H1 (cell line): ENCODE results near the gene COL5A1. TPM values are rescaled to one million over a fixed set of nuclear protein-coding genes. Genes with fewer than 3 reads are reported as not detected.

Experiments used
- CBX8 ChIP-seq: fragments of 300-800, 300-1000 bp; sonication (generic); IDR thresholded peaks from 2 replicates; pipeline ENCODE4 v1.7.1; 2016; ENCODE audit warnings: low read depth, low read length, borderline replicate concordance
- CEBPB ChIP-seq: IDR thresholded peaks from 2 replicates; pipeline ENCODE4 v1.6.1; 2012; ENCODE audit warnings: low read depth, low read length
- JUND ChIP-seq: IDR thresholded peaks from 2 replicates; pipeline ENCODE4 v1.6.1; 2011; ENCODE audit warnings: mild to moderate bottlenecking, improper control_type of control experiment, low read length
- KDM4A ChIP-seq: IDR thresholded peaks from one replicate; pipeline ENCODE4 v1.7.1; 2012; ENCODE audit warnings: low read depth, mild to moderate bottlenecking, moderate library complexity, low read length, inconsistent platforms; ENCODE audit not compliant: severe bottlenecking
- NRF1 ChIP-seq: IDR thresholded peaks from 2 replicates; pipeline ENCODE4 v1.6.1; 2011; ENCODE audit warnings: mild to moderate bottlenecking, low read depth, low read length, improper control_type of control experiment
- RAD21 ChIP-seq, 2 experiments: IDR thresholded peaks in 1 of 2; conservative IDR thresholded peaks in 1 of 2; 2 replicates each; pipeline ENCODE4 v1.6.1; 2011; ENCODE audit warnings: low read depth in 2 of 2, low read length in 2 of 2, improper control_type of control experiment in 1 of 2, inconsistent platforms in 1 of 2, mild to moderate bottlenecking in 1 of 2, moderate library complexity in 1 of 2
- SAP30 ChIP-seq: fragments of 300-600 bp; sonication (generic); IDR thresholded peaks from 2 replicates; pipeline ENCODE4 v1.7.1; 2012; ENCODE audit warnings: low read length, moderate library complexity, mild to moderate bottlenecking, inconsistent platforms; ENCODE audit not compliant: insufficient read depth, insufficient replicate concordance
- SIX5 ChIP-seq: IDR thresholded peaks from 2 replicates; pipeline ENCODE4 v1.6.1; 2011; ENCODE audit warnings: mild to moderate bottlenecking, low read depth, low read length
- TAF7 ChIP-seq: optimal IDR thresholded peaks from 2 replicates; pipeline ENCODE3; 2011; ENCODE audit warnings: low read depth, mild to moderate bottlenecking, inconsistent platforms, low read length, moderate library complexity, borderline replicate concordance
- polyA plus RNA-seq, 7 experiments: library from polyadenylated mRNA; depleted of rRNA in 3 of 7; stranded (reverse) in 5 of 7; unstranded in 2 of 7; fragments of >200 nt in 5 of 7; fragments of 200-250 nt in 2 of 7; gene quantifications; 1 replicate in 5 of 7; 2 replicates in 1 of 7; 4 replicates in 1 of 7; pipeline versions ENCODE4 v1.2.1 to v1.2.3, GENCODE V29; 2011 to 2013; ENCODE audit warnings: missing spikeins in 2 of 7, mixed read lengths in 2 of 7
- total RNA-seq: library from RNA; stranded (reverse); fragmentation: NEBNext Ultra II Directional; extraction: Animal tissue kit (Norgen Biotek cat#: 25700); gene quantifications from 2 replicates; pipeline ENCODE4 v1.2.1, GENCODE V29; 2021

COL5A1 gene
- total and polyA plus RNA-seq, 2 of the 8 experiments (the other 6 are each of a cell fraction or from before 2014, with no cell fraction given), result 3.8 to 12.0 TPM

- TF ChIP-seq SAP30, result no peak
- no peak for TF ChIP-seq NRF1
- no peak for TF ChIP-seq JUND
- TF ChIP-seq KDM4A, result no peak
- no peak for TF ChIP-seq RAD21 (IDR thresholded peaks at IDR 0.05 in 1 of 2, conservative IDR thresholded peaks at IDR 0.05 in 1 of 2; ENCODE audit: low read depth in 2 of 2, low read length in 2 of 2)
- no peak for TF ChIP-seq CBX8
- TF ChIP-seq TAF7, result no peak
- TF ChIP-seq SIX5, result no peak
- TF ChIP-seq CEBPB, result no peak
Measured at GRCh38 chr9:134751622-134752021, 110.0 kb downstream of the COL5A1 start (continued).
